HepG2 (cell line): ENCODE results near the gene SEZ6L. TPM values are rescaled to one million over a fixed set of nuclear protein-coding genes. Genes with fewer than 3 reads are reported as not detected.

Experiments
- ATAC-seq: fragments of 200-7000 bp; cut with Tn5 transposase; 3 replicates; pipeline ENCODE4 v1.9.1; 2020; ENCODE audit warnings: mild to moderate bottlenecking, moderate library complexity
- BruUV-seq: library from RNA; stranded (reverse); fragments of 400-500 nt; replicated peaks from 2 replicates; lab custom pipeline; 2021; lab: Mats Ljungman, UMichigan
- CTCF ChIA-PET: fragments of 300-600 bp; formaldehyde crosslinking; extraction: SDS; loops from one replicate; lab custom pipeline; 2021; ENCODE audit warnings: low total read pairs, inconsistent platforms, low intra/inter-chr PET ratio; lab: Yijun Ruan, JAX
- POLR2A ChIA-PET: fragments of 350-600 bp; sonication (Branson Sonifier 250); formaldehyde crosslinking; loops from one replicate; lab custom pipeline; 2020; ENCODE audit warnings: antibody characterized with exemption, inconsistent platforms; lab: Yijun Ruan, JAX
- DNase-seq: peaks from one replicate; pipeline ENCODE4 v3.0.0-alpha.2; 2015; ENCODE audit warnings: low spot score
- FAIRE-seq: peaks from 3 replicates; lab custom pipeline; 2011; peaks lifted over from hg19 to GRCh38; lab: Jason Lieb, UNC
- H2AFZ ChIP-seq: one replicate; pipeline ENCODE4 v1.6.1; 2011; ENCODE audit warnings: low read length, inconsistent platforms
- H3K27ac ChIP-seq: fragments of 300-600 bp; 3 replicates; pipeline ENCODE4 v1.8.0; 2011; ENCODE audit warnings: mixed run types, mild to moderate bottlenecking, mixed read lengths, low read length, inconsistent platforms; ENCODE audit not compliant: insufficient read depth; ENCODE audit errors: extremely low read length
- H3K27me3 ChIP-seq, 2 experiments: fragments of 200-600 bp in 1 of 2; 2 replicates in 1 of 2; 3 replicates in 1 of 2; pipeline versions ENCODE4 v1.6.0 to v1.8.0; 2011; ENCODE audit warnings: low read length in 2 of 2, mild to moderate bottlenecking in 2 of 2, moderate library complexity in 2 of 2, inconsistent platforms in 1 of 2; ENCODE audit not compliant: insufficient read depth in 2 of 2, control insufficient read depth in 1 of 2
- H3K36me3 ChIP-seq, 2 experiments: fragments of 200-600 bp in 1 of 2; replicated peaks in 1 of 2; 2 replicates in 1 of 2; 3 replicates in 1 of 2; pipeline versions ENCODE4 v1.5.1 to v1.8.0; 2011; ENCODE audit warnings: low read length in 2 of 2, inconsistent platforms in 1 of 2; ENCODE audit not compliant: insufficient read depth in 2 of 2, control insufficient read depth in 1 of 2
- H3K4me1 ChIP-seq: 2 replicates; pipeline ENCODE4 v1.5.1; 2012; ENCODE audit warnings: low read length, inconsistent platforms; ENCODE audit not compliant: insufficient read depth
- H3K4me2 ChIP-seq: 2 replicates; pipeline ENCODE4 v1.6.0; 2011; ENCODE audit warnings: low read depth, low read length, inconsistent platforms
- H3K4me3 ChIP-seq, 3 experiments: fragments of 200-600 bp in 1 of 3; sonication (generic), shearing (Covaris generic) in 1 of 3; replicated peaks in 1 of 3; 2 replicates each; pipeline ENCODE4 v1.5.1; 2011 to 2016; ENCODE audit warnings: low read length in 3 of 3, inconsistent platforms in 2 of 3, low read depth in 2 of 3, mild to moderate bottlenecking in 2 of 3, control low read depth in 1 of 3, mixed read lengths in 1 of 3; ENCODE audit not compliant: insufficient read depth in 1 of 3
- H3K79me2 ChIP-seq: one replicate; pipeline ENCODE4 v1.6.1; 2011; ENCODE audit warnings: low read length, inconsistent platforms; ENCODE audit not compliant: insufficient read depth
- H3K9ac ChIP-seq: 2 replicates; pipeline ENCODE4 v1.6.0; 2011; ENCODE audit warnings: mild to moderate bottlenecking, low read depth, low read length, inconsistent platforms; ENCODE audit not compliant: insufficient read depth
- H3K9me3 ChIP-seq: 2 replicates; pipeline ENCODE4 v1.5.1; 2012; ENCODE audit warnings: mild to moderate bottlenecking, low read length
- H4K20me1 ChIP-seq: 2 replicates; pipeline ENCODE4 v1.6.0; 2011; ENCODE audit warnings: inconsistent platforms, mild to moderate bottlenecking, low read length, moderate library complexity; ENCODE audit not compliant: insufficient read depth
- EED ChIP-seq: sonication (generic); formaldehyde crosslinking; IDR thresholded peaks from 2 replicates; pipeline ENCODE4 v1.5.0; 2020; ENCODE audit warnings: mild to moderate bottlenecking, missing genetic modification reagents
- MAFF ChIP-seq: IDR thresholded peaks from 2 replicates; pipeline ENCODE4 v1.6.1; 2011; ENCODE audit warnings: low read depth, low read length, improper control_type of control experiment
- REXO4 ChIP-seq: sonication (generic); formaldehyde crosslinking; IDR thresholded peaks from 2 replicates; pipeline ENCODE4 v1.8.0; 2022; ENCODE audit warnings: missing genetic modification reagents, mild to moderate bottlenecking, borderline replicate concordance
- ZFY ChIP-seq: sonication (generic); formaldehyde crosslinking; IDR thresholded peaks from 2 replicates; pipeline ENCODE4 v1.4.0; 2020; ENCODE audit warnings: missing genetic modification reagents
- ZNF260 ChIP-seq: sonication (generic); formaldehyde crosslinking; IDR thresholded peaks from 2 replicates; pipeline ENCODE4 v1.4.0; 2020; ENCODE audit warnings: missing genetic modification reagents, low read depth, mild to moderate bottlenecking, borderline replicate concordance
- ZNF326 ChIP-seq: sonication (generic); formaldehyde crosslinking; IDR thresholded peaks from 2 replicates; pipeline ENCODE4 v1.4.0; 2020; ENCODE audit warnings: missing genetic modification reagents, borderline replicate concordance
- ZNF546 ChIP-seq: sonication (generic); formaldehyde crosslinking; conservative IDR thresholded peaks from 2 replicates; pipeline ENCODE4 v1.8.1; 2023; ENCODE audit warnings: mild to moderate bottlenecking, missing genetic modification reagents
- WGBS: methylation state at CpG from one replicate; pipeline ENCODE4 v1.1.6; 2017; ENCODE audit warnings: low lambda C conversion rate; 5-methylcytosine and 5-hydroxymethylcytosine counted together
- in situ Hi-C: cut with HindIII; loops from 2 replicates; pipeline ENCODE4 v1.10.0; 2017; ENCODE audit warnings: low pct_unique_long_range_greater_than_20kb; ENCODE audit not compliant: extremely low pct_ligation_motif_present
- intact Hi-C: fragments of 100-400 bp; cut with micrococcal nuclease; formaldehyde crosslinking; loops from one replicate; pipeline ENCODE4 v1.10.0; 2022; ENCODE audit not compliant: unreplicated experiment
- polyA plus RNA-seq, 8 experiments: library from polyadenylated mRNA; depleted of rRNA in 3 of 8; stranded (reverse) in 7 of 8; unstranded in 1 of 8; fragments of >200 nt; fragmentation: Illumina TruSeq in 4 of 8; extraction: Trizol in 4 of 8; gene quantifications; 2 replicates each; pipeline versions ENCODE4 v1.2.1 to v1.2.3, GENCODE V29; 2011 to 2016; ENCODE audit warnings: low read depth in 4 of 8, missing spikeins in 1 of 8, mixed read lengths in 1 of 8; ENCODE audit not compliant: insufficient read depth in 1 of 8
- total RNA-seq, 5 experiments: library from RNA; depleted of rRNA; stranded (reverse); fragments of >200 nt; fragmentation: Illumina TruSeq; extraction: Trizol; gene quantifications; 2 replicates each; pipeline ENCODE4 v1.2.3, GENCODE V29; 2016; ENCODE audit warnings: low read depth in 1 of 5
- TF ChIP-seq, protein P1 (sequence below): conservative IDR thresholded peaks from 2 replicates; pipeline ENCODE4 v1.6.1; 2018; ENCODE audit warnings: missing genetic modification reagents
- TF ChIP-seq, protein P2 (sequence below): sonication (generic); formaldehyde crosslinking; IDR thresholded peaks from 2 replicates; pipeline ENCODE4 v1.4.0; 2020; ENCODE audit warnings: missing genetic modification reagents, mild to moderate bottlenecking, borderline replicate concordance
- TF ChIP-seq, protein P3 (sequence below): sonication (generic); formaldehyde crosslinking; IDR thresholded peaks from 2 replicates; pipeline ENCODE4 v1.4.0; 2020; ENCODE audit warnings: missing genetic modification reagents

SEZ6L gene
- total and polyA plus RNA-seq, 2 of the 13 experiments (the other 11 are each of a cell fraction or from before 2014, with no cell fraction given): not detected

DNA sequence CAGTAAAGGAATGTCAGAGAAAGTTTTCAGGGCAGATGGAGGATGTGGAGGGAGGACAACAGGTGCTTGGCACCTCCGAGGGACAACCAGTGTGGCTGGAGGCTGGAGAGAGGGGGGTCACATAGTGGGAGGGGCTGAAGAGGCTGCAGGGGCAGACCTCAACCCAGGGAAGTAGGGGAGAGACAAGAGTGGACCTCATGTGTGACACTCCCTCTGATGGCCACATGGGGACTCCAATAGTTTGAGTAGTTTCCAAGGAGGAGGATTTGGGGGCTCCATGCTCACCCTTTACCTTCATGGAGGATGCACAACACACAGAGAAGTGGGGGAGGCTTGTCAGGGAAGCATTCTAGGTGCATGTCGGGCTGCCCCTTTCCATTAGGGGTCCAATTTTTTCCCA is 224.7 kb downstream of the SEZ6L start (continued):
- TF ChIP-seq REXO4: no peak

DNA sequence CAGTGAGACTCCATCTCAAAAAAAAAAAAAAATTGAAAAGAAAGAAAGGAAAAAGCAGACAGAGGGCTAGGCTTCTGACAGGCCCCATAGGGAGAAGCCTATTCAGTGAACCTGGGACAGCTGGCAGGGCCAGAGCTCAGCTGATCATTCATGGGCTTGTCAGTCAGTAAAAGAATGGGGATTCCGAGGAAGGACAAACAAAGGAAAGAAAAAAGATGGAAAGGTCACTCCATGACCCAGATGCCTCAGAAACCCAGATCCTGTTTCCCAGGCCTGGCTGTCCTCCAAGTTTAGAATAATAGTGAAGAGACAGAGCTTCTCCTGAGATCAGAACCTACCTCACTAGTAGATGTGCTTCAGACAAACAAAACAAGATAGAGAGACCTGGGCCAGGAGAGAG is 225.5 kb downstream of the SEZ6L start:
- intact Hi-C loops: no loop called here
- no peak overlapping the region for H2AFZ ChIP-seq
- peaks cover 0 to 2% of the 10 kb centered on the region in 2 experiments; a peak in 2 of 5 replicates for H3K27me3 ChIP-seq
- H3K4me1 ChIP-seq: no peaks in the 10 kb centered on the region
- H3K9ac ChIP-seq: no peak overlapping the region
- TF ChIP-seq ZNF260 (CRISPR knock-in tag): no peak
- TF ChIP-seq, protein P1, sequence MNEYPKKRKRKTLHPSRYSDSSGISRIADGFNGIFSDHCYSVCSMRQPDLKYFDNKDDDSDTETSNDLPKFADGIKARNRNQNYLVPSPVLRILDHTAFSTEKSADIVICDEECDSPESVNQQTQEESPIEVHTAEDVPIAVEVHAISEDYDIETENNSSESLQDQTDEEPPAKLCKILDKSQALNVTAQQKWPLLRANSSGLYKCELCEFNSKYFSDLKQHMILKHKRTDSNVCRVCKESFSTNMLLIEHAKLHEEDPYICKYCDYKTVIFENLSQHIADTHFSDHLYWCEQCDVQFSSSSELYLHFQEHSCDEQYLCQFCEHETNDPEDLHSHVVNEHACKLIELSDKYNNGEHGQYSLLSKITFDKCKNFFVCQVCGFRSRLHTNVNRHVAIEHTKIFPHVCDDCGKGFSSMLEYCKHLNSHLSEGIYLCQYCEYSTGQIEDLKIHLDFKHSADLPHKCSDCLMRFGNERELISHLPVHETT (CRISPR knock-in tag): no peak
- TF ChIP-seq EED (CRISPR knock-in tag): no peak
- TF ChIP-seq, protein P2, sequence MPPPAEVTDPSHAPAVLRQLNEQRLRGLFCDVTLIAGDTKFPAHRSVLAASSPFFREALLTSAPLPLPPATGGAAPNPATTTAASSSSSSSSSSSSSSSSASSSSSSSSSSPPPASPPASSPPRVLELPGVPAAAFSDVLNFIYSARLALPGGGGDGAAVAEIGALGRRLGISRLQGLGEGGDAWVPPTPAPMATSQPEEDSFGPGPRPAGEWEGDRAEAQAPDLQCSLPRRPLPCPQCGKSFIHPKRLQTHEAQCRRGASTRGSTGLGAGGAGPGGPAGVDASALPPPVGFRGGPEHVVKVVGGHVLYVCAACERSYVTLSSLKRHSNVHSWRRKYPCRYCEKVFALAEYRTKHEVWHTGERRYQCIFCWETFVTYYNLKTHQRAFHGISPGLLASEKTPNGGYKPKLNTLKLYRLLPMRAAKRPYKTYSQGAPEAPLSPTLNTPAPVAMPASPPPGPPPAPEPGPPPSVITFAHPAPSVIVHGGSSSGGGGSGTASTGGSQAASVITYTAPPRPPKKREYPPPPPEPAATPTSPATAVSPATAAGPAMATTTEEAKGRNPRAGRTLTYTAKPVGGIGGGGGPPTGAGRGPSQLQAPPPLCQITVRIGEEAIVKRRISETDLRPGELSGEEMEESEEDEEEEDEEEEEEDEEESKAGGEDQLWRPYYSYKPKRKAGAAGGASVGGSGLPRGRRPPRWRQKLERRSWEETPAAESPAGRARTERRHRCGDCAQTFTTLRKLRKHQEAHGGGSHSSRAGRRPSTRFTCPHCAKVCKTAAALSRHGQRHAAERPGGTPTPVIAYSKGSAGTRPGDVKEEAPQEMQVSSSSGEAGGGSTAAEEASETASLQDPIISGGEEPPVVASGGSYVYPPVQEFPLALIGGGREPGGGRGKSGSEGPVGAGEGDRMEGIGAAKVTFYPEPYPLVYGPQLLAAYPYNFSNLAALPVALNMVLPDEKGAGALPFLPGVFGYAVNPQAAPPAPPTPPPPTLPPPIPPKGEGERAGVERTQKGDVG: no peak
- no peak for TF ChIP-seq MAFF
- no peak for TF ChIP-seq ZNF546 (CRISPR knock-in tag)
- TF ChIP-seq, protein P3, sequence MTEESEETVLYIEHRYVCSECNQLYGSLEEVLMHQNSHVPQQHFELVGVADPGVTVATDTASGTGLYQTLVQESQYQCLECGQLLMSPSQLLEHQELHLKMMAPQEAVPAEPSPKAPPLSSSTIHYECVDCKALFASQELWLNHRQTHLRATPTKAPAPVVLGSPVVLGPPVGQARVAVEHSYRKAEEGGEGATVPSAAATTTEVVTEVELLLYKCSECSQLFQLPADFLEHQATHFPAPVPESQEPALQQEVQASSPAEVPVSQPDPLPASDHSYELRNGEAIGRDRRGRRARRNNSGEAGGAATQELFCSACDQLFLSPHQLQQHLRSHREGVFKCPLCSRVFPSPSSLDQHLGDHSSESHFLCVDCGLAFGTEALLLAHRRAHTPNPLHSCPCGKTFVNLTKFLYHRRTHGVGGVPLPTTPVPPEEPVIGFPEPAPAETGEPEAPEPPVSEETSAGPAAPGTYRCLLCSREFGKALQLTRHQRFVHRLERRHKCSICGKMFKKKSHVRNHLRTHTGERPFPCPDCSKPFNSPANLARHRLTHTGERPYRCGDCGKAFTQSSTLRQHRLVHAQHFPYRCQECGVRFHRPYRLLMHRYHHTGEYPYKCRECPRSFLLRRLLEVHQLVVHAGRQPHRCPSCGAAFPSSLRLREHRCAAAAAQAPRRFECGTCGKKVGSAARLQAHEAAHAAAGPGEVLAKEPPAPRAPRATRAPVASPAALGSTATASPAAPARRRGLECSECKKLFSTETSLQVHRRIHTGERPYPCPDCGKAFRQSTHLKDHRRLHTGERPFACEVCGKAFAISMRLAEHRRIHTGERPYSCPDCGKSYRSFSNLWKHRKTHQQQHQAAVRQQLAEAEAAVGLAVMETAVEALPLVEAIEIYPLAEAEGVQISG (CRISPR knock-in tag): no peak
- TF ChIP-seq ZFY: no peak
- TF ChIP-seq ZNF326 (CRISPR knock-in tag): no peak
- TF ChIP-seq, all 625 proteins: peak for 0
- in situ Hi-C loops: no loop called here
- Histone ChIP-seq H4K20me1 (no peaks in the 10 kb centered on the region), H3K27ac (no peak overlapping the region), H3K9me3 (no peaks in the 10 kb centered on the region), H3K4me2 (no peak overlapping the region), H3K4me3 (no peak overlapping the region), H3K79me2 (no peaks in the 10 kb centered on the region), H3K36me3 (no peaks in the 10 kb centered on the region)
- DNase-seq (no peak), ATAC-seq (no peak), FAIRE-seq (no peak)
- POLR2A ChIA-PET: no interaction called here
- 0% methylated on average over 1 of the region's 1 CpG for WGBS
- CTCF ChIA-PET: no interaction called here
- BruUV-seq: no TSS peak
